Stomach (tissue), 4 donors: ENCODE results near the gene NT5DC3.

Experiments
- POLR2A ChIP-seq, 4 donors: fragments of 450-650 bp; IDR thresholded peaks; one replicate each; pipeline ENCODE4 v1.6.1; 2016; ENCODE audit warnings: antibody characterized with exemption in 4 of 4, control low read depth in 2 of 4, mild to moderate bottlenecking in 1 of 4, moderate library complexity in 1 of 4
- TF ChIP-seq, protein P1 (sequence below), 7 experiments: fragments of 450-650 bp in 4 of 7; fragments of 200-600 bp in 3 of 7; sonication (generic) in 3 of 7; IDR thresholded peaks; one replicate each; pipeline ENCODE4 v1.5.1; 2016 to 2019; ENCODE audit warnings: antibody characterized with exemption in 7 of 7, control low read depth in 2 of 7, mild to moderate bottlenecking in 1 of 7

GRCh38 chr12:103879048-103879692, 38.1 kb upstream of the NT5DC3 start:
- TF ChIP-seq, protein P1, sequence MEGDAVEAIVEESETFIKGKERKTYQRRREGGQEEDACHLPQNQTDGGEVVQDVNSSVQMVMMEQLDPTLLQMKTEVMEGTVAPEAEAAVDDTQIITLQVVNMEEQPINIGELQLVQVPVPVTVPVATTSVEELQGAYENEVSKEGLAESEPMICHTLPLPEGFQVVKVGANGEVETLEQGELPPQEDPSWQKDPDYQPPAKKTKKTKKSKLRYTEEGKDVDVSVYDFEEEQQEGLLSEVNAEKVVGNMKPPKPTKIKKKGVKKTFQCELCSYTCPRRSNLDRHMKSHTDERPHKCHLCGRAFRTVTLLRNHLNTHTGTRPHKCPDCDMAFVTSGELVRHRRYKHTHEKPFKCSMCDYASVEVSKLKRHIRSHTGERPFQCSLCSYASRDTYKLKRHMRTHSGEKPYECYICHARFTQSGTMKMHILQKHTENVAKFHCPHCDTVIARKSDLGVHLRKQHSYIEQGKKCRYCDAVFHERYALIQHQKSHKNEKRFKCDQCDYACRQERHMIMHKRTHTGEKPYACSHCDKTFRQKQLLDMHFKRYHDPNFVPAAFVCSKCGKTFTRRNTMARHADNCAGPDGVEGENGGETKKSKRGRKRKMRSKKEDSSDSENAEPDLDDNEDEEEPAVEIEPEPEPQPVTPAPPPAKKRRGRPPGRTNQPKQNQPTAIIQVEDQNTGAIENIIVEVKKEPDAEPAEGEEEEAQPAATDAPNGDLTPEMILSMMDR (IDR thresholded peaks at IDR 0.05): no peak
- no peak for TF ChIP-seq POLR2A (IDR thresholded peaks at IDR 0.05)
